Prostate gland (tissue), 2 donors: Measurements from ENCODE around the gene PALM.
A peak's percentile ranks its signal among the peaks of the same experiment; 100 is the strongest.

ENCODE experiments used
- CTCF ChIP-seq, 4 experiments: fragments of 200-600 bp in 2 of 4; fragments of 450-650 bp in 2 of 4; sonication (generic) in 2 of 4; IDR thresholded peaks; 1 replicate in 3 of 4; 2 replicates in 1 of 4; pipeline ENCODE4 v1.5.1; 2016 to 2019; ENCODE audit warnings: antibody characterized with exemption in 4 of 4, mild to moderate bottlenecking in 2 of 4, moderate library complexity in 2 of 4
- POLR2A ChIP-seq: fragments of 450-650 bp; IDR thresholded peaks from one replicate; pipeline ENCODE4 v1.6.1; 2016; ENCODE audit warnings: antibody characterized with exemption, mild to moderate bottlenecking
- POLR2AphosphoS5 ChIP-seq: sonication (generic); formaldehyde crosslinking; IDR thresholded peaks from one replicate; pipeline ENCODE4 v1.6.1; 2017; ENCODE audit warnings: antibody characterized with exemption

- no peak for TF ChIP-seq CTCF (IDR thresholded peaks at IDR 0.05)
- TF ChIP-seq POLR2AphosphoS5: no peak
- peak; percentile 28 for TF ChIP-seq POLR2A
These were observed 29.1 kb upstream of the PALM start for GRCh38 chr19:679418-680286.
